Measurements from ENCODE around the gene TRERF1.

DNA sequence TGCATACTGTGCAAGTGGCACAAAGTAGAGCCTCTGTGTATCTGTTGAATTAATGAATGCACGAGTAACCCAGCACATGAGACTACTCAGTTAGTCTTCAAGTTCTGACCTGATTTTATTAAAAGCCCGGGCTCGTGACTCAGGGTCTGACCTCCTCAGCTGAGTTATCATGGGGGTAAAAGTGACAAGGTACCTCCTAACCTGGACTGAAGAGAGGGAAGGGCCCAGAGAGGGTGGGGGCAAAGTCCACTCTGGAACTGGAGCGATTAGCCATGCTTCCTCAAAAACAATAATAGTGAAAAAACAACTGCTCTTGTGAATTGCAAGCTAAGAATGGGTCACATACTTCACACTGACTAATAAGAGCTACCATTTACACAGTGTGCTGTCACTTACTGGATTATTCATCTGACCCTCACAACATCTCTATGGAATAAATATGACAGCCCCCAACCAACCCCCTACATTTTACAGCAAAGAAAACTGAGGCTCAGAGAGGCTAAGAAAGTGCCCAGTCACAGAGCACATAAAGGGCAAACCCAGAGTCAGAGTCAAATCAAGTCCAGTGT is 26.7 kb downstream of the TRERF1 start:
- no peak for TF ChIP-seq EZH2 (IDR thresholded peaks at IDR 0.05; ENCODE audit: low read depth, unreplicated experiment)
- TF ChIP-seq, protein P1, sequence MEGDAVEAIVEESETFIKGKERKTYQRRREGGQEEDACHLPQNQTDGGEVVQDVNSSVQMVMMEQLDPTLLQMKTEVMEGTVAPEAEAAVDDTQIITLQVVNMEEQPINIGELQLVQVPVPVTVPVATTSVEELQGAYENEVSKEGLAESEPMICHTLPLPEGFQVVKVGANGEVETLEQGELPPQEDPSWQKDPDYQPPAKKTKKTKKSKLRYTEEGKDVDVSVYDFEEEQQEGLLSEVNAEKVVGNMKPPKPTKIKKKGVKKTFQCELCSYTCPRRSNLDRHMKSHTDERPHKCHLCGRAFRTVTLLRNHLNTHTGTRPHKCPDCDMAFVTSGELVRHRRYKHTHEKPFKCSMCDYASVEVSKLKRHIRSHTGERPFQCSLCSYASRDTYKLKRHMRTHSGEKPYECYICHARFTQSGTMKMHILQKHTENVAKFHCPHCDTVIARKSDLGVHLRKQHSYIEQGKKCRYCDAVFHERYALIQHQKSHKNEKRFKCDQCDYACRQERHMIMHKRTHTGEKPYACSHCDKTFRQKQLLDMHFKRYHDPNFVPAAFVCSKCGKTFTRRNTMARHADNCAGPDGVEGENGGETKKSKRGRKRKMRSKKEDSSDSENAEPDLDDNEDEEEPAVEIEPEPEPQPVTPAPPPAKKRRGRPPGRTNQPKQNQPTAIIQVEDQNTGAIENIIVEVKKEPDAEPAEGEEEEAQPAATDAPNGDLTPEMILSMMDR (conservative IDR thresholded peaks at IDR 0.05; ENCODE audit: low read depth in 2 of 2) = no peak
- TF ChIP-seq, protein P2, sequence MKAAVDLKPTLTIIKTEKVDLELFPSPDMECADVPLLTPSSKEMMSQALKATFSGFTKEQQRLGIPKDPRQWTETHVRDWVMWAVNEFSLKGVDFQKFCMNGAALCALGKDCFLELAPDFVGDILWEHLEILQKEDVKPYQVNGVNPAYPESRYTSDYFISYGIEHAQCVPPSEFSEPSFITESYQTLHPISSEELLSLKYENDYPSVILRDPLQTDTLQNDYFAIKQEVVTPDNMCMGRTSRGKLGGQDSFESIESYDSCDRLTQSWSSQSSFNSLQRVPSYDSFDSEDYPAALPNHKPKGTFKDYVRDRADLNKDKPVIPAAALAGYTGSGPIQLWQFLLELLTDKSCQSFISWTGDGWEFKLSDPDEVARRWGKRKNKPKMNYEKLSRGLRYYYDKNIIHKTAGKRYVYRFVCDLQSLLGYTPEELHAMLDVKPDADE (IDR thresholded peaks at IDR 0.05) = no peak
- no peak for TF ChIP-seq EZH2phosphoT487 (IDR thresholded peaks at IDR 0.05; ENCODE audit: unreplicated experiment)
- TF ChIP-seq CREB1 (CRISPR knock-in tag; IDR thresholded peaks at IDR 0.05; ENCODE audit: low read depth) = no peak
- TF ChIP-seq, protein P3, sequence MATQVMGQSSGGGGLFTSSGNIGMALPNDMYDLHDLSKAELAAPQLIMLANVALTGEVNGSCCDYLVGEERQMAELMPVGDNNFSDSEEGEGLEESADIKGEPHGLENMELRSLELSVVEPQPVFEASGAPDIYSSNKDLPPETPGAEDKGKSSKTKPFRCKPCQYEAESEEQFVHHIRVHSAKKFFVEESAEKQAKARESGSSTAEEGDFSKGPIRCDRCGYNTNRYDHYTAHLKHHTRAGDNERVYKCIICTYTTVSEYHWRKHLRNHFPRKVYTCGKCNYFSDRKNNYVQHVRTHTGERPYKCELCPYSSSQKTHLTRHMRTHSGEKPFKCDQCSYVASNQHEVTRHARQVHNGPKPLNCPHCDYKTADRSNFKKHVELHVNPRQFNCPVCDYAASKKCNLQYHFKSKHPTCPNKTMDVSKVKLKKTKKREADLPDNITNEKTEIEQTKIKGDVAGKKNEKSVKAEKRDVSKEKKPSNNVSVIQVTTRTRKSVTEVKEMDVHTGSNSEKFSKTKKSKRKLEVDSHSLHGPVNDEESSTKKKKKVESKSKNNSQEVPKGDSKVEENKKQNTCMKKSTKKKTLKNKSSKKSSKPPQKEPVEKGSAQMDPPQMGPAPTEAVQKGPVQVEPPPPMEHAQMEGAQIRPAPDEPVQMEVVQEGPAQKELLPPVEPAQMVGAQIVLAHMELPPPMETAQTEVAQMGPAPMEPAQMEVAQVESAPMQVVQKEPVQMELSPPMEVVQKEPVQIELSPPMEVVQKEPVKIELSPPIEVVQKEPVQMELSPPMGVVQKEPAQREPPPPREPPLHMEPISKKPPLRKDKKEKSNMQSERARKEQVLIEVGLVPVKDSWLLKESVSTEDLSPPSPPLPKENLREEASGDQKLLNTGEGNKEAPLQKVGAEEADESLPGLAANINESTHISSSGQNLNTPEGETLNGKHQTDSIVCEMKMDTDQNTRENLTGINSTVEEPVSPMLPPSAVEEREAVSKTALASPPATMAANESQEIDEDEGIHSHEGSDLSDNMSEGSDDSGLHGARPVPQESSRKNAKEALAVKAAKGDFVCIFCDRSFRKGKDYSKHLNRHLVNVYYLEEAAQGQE (IDR thresholded peaks at IDR 0.05; ENCODE audit: unreplicated experiment) = no peak
- TF ChIP-seq POLR2AphosphoS5 (IDR thresholded peaks at IDR 0.05; ENCODE audit: low read depth) = no peak
- no peak for TF ChIP-seq JUNB (IDR thresholded peaks at IDR 0.05; ENCODE audit: unreplicated experiment)
- TF ChIP-seq ZNF331 (CRISPR knock-in tag; IDR thresholded peaks at IDR 0.05; ENCODE audit: low read depth) = no peak

Measured in GM23338 (cell line).